Vein endothelial cell (primary cell): ENCODE data around the gene RAMP3. TPM values are rescaled to one million over a fixed set of nuclear protein-coding genes. Genes with fewer than 3 reads are reported as not detected.

Source experiments
- total RNA-seq: library from RNA; depleted of rRNA; stranded (reverse); fragments of >200 nt; gene quantifications from 2 replicates; pipeline ENCODE4 v1.2.3, GENCODE V29; 2012

RAMP3 gene, protein sequence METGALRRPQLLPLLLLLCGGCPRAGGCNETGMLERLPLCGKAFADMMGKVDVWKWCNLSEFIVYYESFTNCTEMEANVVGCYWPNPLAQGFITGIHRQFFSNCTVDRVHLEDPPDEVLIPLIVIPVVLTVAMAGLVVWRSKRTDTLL
- total RNA-seq = not detected in 2 replicates

DNA sequence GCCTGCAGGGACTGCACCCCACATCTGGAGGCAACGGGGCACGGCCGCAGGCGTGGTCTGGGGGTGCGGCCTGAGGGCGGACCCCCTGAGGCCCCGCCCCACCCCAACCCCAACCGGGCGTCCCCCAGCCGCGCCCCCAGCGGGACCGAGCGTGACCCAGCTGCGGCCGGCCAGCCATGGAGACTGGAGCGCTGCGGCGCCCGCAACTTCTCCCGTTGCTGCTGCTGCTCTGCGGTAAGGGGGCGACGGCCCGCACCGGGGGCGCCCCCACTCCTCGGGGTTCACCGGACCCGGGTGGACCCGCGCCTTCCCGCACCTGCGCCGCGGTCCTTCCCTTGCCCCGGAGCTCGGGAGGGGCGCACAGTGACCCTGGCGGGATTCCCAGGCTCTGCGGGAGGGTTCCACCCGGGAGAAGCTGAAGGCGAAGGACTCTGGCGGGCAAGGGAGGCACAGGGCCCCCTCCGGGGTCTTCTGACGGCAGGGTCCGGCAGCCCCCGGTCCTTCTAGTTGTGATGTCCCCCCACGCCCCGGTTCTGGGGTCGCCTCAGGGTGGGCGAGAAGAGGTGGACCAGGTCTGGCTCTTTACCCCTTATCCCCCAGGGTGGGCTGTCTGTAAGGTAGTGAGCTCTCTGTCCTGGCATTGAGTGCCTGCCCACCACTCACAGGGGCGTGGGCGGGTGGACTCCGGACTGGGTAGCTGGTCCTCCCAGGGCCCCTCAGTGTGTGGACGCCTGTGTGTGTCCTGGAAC is at the start of gene RAMP3:
Gene RAMP3 (plus strand): TSS at position 139 of the 749 bp plus-strand sequence. CDS start 38 bp downstream, at position 177.

DNA sequence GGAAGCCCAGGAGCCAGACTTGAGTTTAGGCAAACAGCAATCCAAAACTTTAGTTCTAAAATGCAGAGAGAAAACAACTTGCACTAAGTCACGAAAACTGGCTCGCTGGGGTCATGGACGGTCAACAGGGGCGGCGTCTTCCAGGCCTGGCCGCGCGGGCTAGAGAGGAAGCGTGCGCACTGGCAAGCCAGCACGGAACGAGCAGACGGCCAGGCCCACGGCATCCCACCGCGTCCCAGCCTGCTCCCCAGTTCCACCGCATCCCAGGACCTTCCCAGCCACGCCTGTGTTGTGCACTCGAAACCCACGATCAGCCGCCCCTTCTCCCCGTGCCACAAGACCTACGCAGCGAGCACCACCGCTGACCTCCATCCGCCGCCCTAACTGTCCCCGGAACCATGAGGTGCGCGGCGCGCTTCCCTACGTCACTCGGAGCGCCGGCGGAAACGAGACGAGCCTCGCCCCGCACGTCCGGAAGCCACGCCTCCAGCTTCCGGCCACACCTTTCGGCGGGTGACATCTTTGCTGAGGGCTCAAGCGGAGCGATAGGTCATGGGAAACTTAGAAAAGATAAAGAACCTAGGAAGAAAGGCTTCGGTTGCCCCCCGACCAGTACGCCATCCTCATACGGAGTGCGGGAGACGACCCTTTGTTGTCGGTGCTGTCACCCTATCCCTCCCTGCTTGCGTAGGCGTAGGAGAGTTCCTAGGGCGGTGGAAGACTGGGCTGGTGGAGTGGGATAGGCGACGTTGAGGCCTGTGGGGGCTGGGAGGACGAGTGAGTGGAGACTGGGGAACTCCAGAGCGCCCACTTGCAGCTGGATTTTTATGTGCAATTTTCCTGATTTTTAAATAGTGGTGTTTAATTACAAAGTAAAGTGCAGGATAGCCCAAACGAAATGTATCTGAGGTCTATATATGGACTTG is 46.0 kb upstream of the RAMP3 start, which contains the start of gene TBRG4:
Gene TBRG4 (minus strand): TSS at position 400 of the 926 bp plus-strand sequence. CDS start 2,460 bp downstream, outside the sequence.

Other genes starting within 250 kb of the RAMP3 start
- gene MYO1G, start 178.8 kb upstream of the RAMP3 start, total RNA-seq = under 0.01 and 0.10 TPM in 2 replicates
- gene CCM2, start 157.6 kb upstream of the RAMP3 start, total RNA-seq = 50.7 and 62.4 TPM in 2 replicates
- gene NACAD, start 68.8 kb upstream of the RAMP3 start, total RNA-seq = 0.76 and 1.6 TPM in 2 replicates
- 55.1 and 61.4 TPM in 2 replicates for gene TBRG4, start 46.1 kb upstream of the RAMP3 start, total RNA-seq